DND-41 (cell line): ENCODE data around the gene TNS3.

Experiments
- CTCF ChIP-seq: IDR thresholded peaks from 2 replicates; pipeline ENCODE4 v1.5.1; 2012; ENCODE audit warnings: borderline replicate concordance, low read length, moderate library complexity, mild to moderate bottlenecking; ENCODE audit not compliant: poor library complexity, severe bottlenecking; ENCODE audit errors: extremely low read depth
- EZH2 ChIP-seq: IDR thresholded peaks from 3 replicates; pipeline ENCODE4 v1.6.1; 2012; ENCODE audit warnings: borderline replicate concordance, low read depth, mild to moderate bottlenecking, moderate library complexity, low read length, inconsistent platforms; ENCODE audit not compliant: severe bottlenecking

GRCh38 chr7:47303695-47304453 is 278.0 kb downstream of the TNS3 start:
- TF ChIP-seq CTCF (no peak), EZH2 (no peak)
